Measurements from ENCODE around the gene MAMLD1. TPM values are rescaled to one million over a fixed set of nuclear protein-coding genes. Genes with fewer than 3 reads are reported as not detected.

Gene MAMLD1
- total and polyA plus RNA-seq, 4 donors = 0.59 to 1.1 (median 0.76) TPM

DNA sequence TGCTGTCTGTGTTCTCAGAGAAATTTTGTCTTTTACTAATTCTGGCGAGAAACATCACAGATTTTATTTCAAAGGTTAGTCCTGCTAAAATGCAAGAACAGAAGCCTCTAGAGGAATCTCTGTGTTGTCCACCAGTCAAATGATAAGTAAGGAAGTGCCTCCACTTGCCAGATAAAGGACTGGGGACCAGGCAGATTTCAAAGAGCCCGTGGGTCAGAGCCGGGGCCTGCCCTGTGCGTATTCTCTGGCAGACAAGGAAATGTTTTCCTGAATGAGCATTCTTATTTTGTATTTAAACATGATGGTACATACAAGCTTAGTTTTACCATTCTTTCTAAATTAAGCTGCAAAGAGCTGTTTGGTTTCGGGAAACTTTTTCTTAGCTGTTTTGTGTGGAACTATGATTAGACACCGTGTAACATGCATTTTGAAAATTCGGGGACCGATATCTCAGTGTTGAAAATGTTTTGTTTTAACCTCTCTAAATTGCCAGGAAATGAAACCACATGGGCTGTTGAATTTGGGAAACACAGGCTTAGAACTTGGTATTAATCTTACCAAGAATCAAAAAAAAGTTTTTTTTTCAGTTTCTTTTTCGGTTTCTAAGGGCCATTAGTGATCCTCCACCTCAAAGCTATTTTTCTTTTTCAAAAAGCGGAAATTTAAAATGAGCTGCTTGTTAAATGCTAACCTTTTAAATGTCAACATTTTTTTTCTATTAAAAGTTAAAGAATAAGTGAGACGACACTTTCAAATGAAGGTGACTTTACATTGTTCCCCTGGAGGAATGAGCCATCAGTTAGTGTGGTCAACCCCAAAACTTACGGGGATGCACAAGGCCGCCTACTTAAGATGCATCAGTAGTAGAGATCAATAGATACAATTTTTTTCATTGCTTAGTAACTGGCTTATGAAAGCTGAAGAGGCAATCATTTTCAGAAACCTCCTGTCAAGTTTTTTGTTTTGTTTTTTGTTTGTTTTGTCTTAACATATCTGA, 115.7 kb downstream of the MAMLD1 start:
- 62% methylated on average over 13 of the region's 13 CpGs for WGBS
- H3K27ac ChIP-seq (ENCODE audit: low read depth in 1 of 2, low read length in 2 of 2) = no peak overlapping the region
- H3K36me3 ChIP-seq (ENCODE audit: control insufficient read depth in 4 of 4, insufficient read depth in 3 of 4, low read depth in 1 of 4, low read length in 3 of 4) = peaks cover 0 to 3% (median 0%) of the 10 kb centered on the region in 4 donors

DNA sequence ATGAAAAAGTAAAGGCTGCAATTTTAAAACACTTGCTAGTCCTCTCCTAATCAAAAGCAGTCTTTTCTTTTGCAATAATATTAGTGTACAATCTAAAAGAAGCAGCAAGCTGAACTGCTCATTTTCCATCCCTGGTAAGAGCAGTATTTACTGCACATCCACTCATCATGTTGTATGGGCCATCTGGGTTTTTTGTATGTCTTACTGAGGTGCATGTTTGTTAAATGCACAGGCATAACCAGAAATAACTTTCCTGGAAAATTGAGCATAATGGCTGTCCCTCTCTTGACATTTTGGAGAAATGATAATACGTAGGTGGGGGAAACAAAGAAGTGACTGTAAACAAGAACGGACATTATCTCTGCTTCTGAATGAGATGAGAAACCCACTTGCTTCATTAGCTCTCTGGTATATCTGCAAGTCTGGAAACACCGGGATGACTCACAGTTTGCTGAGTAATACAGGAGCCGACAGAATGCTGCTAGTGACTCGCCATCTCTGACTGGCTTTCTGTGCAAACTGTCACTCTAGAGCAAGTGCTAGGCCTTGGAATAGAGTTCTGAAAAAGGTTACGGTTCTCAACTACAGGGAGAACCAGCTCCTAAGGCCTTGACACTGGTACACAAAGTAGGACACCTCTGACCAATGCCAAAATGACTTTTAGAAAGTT, 119.6 kb downstream of the MAMLD1 start:
- no peak for DNase-seq (ENCODE audit: low spot score)
- WGBS = 73% methylated on average over 6 of the region's 6 CpGs
- Histone ChIP-seq H3K9ac (ENCODE audit: low read depth in 1 of 2, low read length in 2 of 2) (no peak overlapping the region), H3K4me1 (ENCODE audit: control insufficient read depth in 4 of 4, insufficient read depth in 4 of 4, low read length in 3 of 4) (peaks cover 0 to 13% (median 5%) of the 10 kb centered on the region in 4 donors), H3K27me3 (ENCODE audit: control insufficient read depth in 4 of 4, insufficient read depth in 4 of 4, low read length in 3 of 4) (no peaks in the 10 kb centered on the region), H3K9me3 (ENCODE audit: control insufficient read depth in 4 of 4, low read length in 3 of 4) (no peaks in the 10 kb centered on the region), H3K36me3 (ENCODE audit: control insufficient read depth in 4 of 4, insufficient read depth in 3 of 4, low read depth in 1 of 4, low read length in 3 of 4) (no peaks in the 10 kb centered on the region), H3K4me3 (ENCODE audit: low read depth in 1 of 3, low read length in 3 of 3) (no peak overlapping the region), H3K27ac (ENCODE audit: low read depth in 1 of 2, low read length in 2 of 2) (no peak overlapping the region)
- no peak for TF ChIP-seq FOXA1 (IDR thresholded peaks at IDR 0.05)
- TF ChIP-seq, protein P1, sequence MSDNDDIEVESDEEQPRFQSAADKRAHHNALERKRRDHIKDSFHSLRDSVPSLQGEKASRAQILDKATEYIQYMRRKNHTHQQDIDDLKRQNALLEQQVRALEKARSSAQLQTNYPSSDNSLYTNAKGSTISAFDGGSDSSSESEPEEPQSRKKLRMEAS (IDR thresholded peaks at IDR 0.05) = no peak
- TF ChIP-seq, protein P2, sequence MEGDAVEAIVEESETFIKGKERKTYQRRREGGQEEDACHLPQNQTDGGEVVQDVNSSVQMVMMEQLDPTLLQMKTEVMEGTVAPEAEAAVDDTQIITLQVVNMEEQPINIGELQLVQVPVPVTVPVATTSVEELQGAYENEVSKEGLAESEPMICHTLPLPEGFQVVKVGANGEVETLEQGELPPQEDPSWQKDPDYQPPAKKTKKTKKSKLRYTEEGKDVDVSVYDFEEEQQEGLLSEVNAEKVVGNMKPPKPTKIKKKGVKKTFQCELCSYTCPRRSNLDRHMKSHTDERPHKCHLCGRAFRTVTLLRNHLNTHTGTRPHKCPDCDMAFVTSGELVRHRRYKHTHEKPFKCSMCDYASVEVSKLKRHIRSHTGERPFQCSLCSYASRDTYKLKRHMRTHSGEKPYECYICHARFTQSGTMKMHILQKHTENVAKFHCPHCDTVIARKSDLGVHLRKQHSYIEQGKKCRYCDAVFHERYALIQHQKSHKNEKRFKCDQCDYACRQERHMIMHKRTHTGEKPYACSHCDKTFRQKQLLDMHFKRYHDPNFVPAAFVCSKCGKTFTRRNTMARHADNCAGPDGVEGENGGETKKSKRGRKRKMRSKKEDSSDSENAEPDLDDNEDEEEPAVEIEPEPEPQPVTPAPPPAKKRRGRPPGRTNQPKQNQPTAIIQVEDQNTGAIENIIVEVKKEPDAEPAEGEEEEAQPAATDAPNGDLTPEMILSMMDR (IDR thresholded peaks at IDR 0.05; ENCODE audit: low read depth, low read length, missing input control) = no peak

More for the DNA sequence above, 115.7 kb downstream of the MAMLD1 start:
- Histone ChIP-seq H3K4me3 (ENCODE audit: low read depth in 1 of 3, low read length in 3 of 3) (no peak overlapping the region), H3K9me3 (ENCODE audit: control insufficient read depth in 4 of 4, low read length in 3 of 4) (no peaks in the 10 kb centered on the region), H3K9ac (ENCODE audit: low read depth in 1 of 2, low read length in 2 of 2) (no peak overlapping the region), H3K4me1 (ENCODE audit: control insufficient read depth in 4 of 4, insufficient read depth in 4 of 4, low read length in 3 of 4) (no peaks in the 10 kb centered on the region), H3K27me3 (ENCODE audit: control insufficient read depth in 4 of 4, insufficient read depth in 4 of 4, low read length in 3 of 4) (peaks cover 0 to 2% (median 0%) of the 10 kb centered on the region in 4 donors)
- TF ChIP-seq HNF4A (conservative IDR thresholded peaks at IDR 0.05) = no peak
- TF ChIP-seq, protein P2 (IDR thresholded peaks at IDR 0.05; ENCODE audit: low read depth, low read length, missing input control) = no peak
- TF ChIP-seq YY1 (IDR thresholded peaks at IDR 0.05) = no peak
- TF ChIP-seq FOXA1 (IDR thresholded peaks at IDR 0.05) = no peak
- TF ChIP-seq NR2F2 (IDR thresholded peaks at IDR 0.05) = no peak
- no peak for TF ChIP-seq RAD21 (IDR thresholded peaks at IDR 0.05)
- TF ChIP-seq, protein P3, sequence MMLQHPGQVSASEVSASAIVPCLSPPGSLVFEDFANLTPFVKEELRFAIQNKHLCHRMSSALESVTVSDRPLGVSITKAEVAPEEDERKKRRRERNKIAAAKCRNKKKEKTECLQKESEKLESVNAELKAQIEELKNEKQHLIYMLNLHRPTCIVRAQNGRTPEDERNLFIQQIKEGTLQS (IDR thresholded peaks at IDR 0.05) = no peak
- TF ChIP-seq JUND (IDR thresholded peaks at IDR 0.05) = no peak
- no peak for TF ChIP-seq HNF4G (IDR thresholded peaks at IDR 0.05)
- TF ChIP-seq TAF1 (conservative IDR thresholded peaks at IDR 0.05) = no peak
- no peak for TF ChIP-seq RXRA (IDR thresholded peaks at IDR 0.05)
- TF ChIP-seq FOXA2 (IDR thresholded peaks at IDR 0.05) = no peak
- TF ChIP-seq GABPA (IDR thresholded peaks at IDR 0.05 in 1 of 2, conservative IDR thresholded peaks at IDR 0.05 in 1 of 2) = no peak
- TF ChIP-seq, protein P4, sequence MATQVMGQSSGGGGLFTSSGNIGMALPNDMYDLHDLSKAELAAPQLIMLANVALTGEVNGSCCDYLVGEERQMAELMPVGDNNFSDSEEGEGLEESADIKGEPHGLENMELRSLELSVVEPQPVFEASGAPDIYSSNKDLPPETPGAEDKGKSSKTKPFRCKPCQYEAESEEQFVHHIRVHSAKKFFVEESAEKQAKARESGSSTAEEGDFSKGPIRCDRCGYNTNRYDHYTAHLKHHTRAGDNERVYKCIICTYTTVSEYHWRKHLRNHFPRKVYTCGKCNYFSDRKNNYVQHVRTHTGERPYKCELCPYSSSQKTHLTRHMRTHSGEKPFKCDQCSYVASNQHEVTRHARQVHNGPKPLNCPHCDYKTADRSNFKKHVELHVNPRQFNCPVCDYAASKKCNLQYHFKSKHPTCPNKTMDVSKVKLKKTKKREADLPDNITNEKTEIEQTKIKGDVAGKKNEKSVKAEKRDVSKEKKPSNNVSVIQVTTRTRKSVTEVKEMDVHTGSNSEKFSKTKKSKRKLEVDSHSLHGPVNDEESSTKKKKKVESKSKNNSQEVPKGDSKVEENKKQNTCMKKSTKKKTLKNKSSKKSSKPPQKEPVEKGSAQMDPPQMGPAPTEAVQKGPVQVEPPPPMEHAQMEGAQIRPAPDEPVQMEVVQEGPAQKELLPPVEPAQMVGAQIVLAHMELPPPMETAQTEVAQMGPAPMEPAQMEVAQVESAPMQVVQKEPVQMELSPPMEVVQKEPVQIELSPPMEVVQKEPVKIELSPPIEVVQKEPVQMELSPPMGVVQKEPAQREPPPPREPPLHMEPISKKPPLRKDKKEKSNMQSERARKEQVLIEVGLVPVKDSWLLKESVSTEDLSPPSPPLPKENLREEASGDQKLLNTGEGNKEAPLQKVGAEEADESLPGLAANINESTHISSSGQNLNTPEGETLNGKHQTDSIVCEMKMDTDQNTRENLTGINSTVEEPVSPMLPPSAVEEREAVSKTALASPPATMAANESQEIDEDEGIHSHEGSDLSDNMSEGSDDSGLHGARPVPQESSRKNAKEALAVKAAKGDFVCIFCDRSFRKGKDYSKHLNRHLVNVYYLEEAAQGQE (IDR thresholded peaks at IDR 0.05) = no peak
- TF ChIP-seq EGR1 (IDR thresholded peaks at IDR 0.05; ENCODE audit: low read depth in 2 of 2) = no peak
- no peak for DNase-seq (ENCODE audit: low spot score)
